GM18951 (cell line): ENCODE data around the gene SLC2A10.

ENCODE experiments used
- POLR2A ChIP-seq: IDR thresholded peaks from 4 replicates; pipeline ENCODE4 v1.6.1; 2011; ENCODE audit warnings: mild to moderate bottlenecking; ENCODE audit not compliant: insufficient read length, insufficient read depth; ENCODE audit errors: extremely low read depth
- in situ Hi-C: fragments of 300-500 bp; cut with MboI; formaldehyde crosslinking; loops from one replicate; pipeline ENCODE4 v1.12.0; 2022; ENCODE audit warnings: low sequenced_read_pairs, mixed read lengths, inconsistent platforms; ENCODE audit not compliant: unreplicated experiment

The SLC2A10 gene

GRCh38 chr20:46715292-46715756, 5.9 kb downstream of the SLC2A10 start:
- TF ChIP-seq POLR2A, result no peak
- in situ Hi-C loops, result no loop called here

- no peak for TF ChIP-seq POLR2A
- in situ Hi-C loops, result no loop called here
These were observed 8.5 kb downstream of the SLC2A10 start for GRCh38 chr20:46717818-46718541.

GRCh38 chr20:46720019-46720418, 10.6 kb downstream of the SLC2A10 start:
- in situ Hi-C loops, result no loop called here
- no peak for TF ChIP-seq POLR2A

GRCh38 chr20:46720776-46721425, 11.5 kb downstream of the SLC2A10 start:
- in situ Hi-C loops, result no loop called here
- no peak for TF ChIP-seq POLR2A

- TF ChIP-seq POLR2A, result no peak
- in situ Hi-C loops, result no loop called here
These were observed 12.0 kb downstream of the SLC2A10 start for GRCh38 chr20:46721476-46721875.

GRCh38 chr20:46722450-46722849, 13.0 kb downstream of the SLC2A10 start:
- in situ Hi-C loops, result no loop called here
- TF ChIP-seq POLR2A, result no peak

GRCh38 chr20:46723039-46723438, 13.6 kb downstream of the SLC2A10 start:
- no peak for TF ChIP-seq POLR2A
- in situ Hi-C loops, result no loop called here

GRCh38 chr20:46724343-46724959, 15.0 kb downstream of the SLC2A10 start:
- TF ChIP-seq POLR2A, result no peak
- in situ Hi-C loops, result no loop called here

GRCh38 chr20:46725186-46726165, 16.0 kb downstream of the SLC2A10 start:
- no peak for TF ChIP-seq POLR2A
- in situ Hi-C loops, result no loop called here

GRCh38 chr20:46731770-46732169, 22.3 kb downstream of the SLC2A10 start:
- in situ Hi-C loops, result no loop called here

GRCh38 chr20:46735436-46735835, 26.0 kb downstream of the SLC2A10 start:
- in situ Hi-C loops, result no loop called here
- no peak for TF ChIP-seq POLR2A

More at GRCh38 chr20:46731770-46732169, 22.3 kb downstream of the SLC2A10 start:
- TF ChIP-seq POLR2A, result no peak

GRCh38 chr20:46739431-46740213, 30.2 kb downstream of the SLC2A10 start:
- no peak for TF ChIP-seq POLR2A
- in situ Hi-C loops, result no loop called here

GRCh38 chr20:46740214-46740609, 30.8 kb downstream of the SLC2A10 start:
- in situ Hi-C loops, result no loop called here
- no peak for TF ChIP-seq POLR2A
